Spleen (tissue), 7 donors: ENCODE measurements around the gene RIMBP2.

Experiments
- POLR2AphosphoS5 ChIP-seq, 3 donors: sonication (generic); formaldehyde crosslinking; IDR thresholded peaks; one replicate each; pipeline ENCODE4 v1.5.1; 2017; ENCODE audit warnings: antibody characterized with exemption in 3 of 3
- TF ChIP-seq, protein P1 (sequence below), 11 experiments: fragments of 200-600 bp in 7 of 11; fragments of 450-650 bp in 4 of 11; sonication (generic) in 4 of 11; IDR thresholded peaks in 8 of 11; conservative IDR thresholded peaks in 3 of 11; 1 replicate in 7 of 11; 2 replicates in 4 of 11; pipeline versions ENCODE4 v1.4.0 to v1.8.0; 2016 to 2021; ENCODE audit warnings: antibody characterized with exemption in 11 of 11, inconsistent platforms in 4 of 11, mild to moderate bottlenecking in 1 of 11
- donor health status: DM: no; HTN: no; CAD: no; lungs with moderate emphysema.
- donor health status: DM: no; HTN: no; CAD: no.
- donor health status: DM: no; HTN: no; CAD: no.

DNA sequence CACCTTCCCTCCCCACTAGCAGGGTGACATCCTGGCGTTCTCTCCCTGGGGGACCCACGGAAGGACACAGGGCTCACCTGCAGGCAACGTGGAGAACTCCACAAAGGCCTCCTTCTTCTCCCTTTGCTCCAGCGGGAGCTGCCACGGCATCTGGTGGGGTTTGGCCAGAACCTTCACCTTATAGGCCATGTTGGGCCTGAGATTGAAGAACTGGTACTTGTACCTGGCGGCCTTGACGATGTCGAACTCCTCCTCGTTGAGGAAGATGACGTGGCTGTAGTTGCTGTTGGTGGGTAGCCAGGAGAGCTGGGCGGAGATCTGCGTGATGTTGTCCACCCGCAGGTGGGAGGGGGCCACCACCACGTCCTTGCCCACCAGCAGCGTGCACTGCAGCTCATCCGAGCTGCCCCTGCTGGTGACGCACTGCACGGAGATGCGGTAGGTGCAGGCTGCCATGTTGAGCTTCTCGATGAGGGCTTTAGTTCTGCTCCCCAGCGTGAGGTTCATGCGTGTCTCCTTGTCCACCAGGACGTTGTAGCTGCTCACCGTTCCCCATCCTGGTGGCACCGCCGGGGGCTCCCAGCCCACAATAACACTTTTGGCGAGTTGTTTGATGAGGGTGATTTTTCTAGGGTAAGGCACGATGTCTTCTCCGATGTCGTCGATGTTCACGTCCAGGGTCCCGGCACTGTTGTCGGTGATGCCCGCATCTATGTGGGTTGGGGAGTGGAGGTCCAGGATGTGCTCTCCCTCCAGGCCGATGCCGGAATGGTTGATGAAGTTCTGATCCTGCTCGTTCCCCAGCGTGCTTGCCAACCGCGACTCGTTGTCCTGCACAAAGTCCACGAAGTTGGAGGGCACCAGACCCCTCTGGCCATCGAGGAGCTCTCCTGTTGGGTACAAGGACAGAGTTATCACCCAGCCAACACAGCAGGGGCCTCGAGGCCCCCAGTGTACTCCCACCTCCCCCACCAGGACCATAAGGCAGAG, 274.0 kb downstream of the RIMBP2 start:
- TF ChIP-seq, protein P1, sequence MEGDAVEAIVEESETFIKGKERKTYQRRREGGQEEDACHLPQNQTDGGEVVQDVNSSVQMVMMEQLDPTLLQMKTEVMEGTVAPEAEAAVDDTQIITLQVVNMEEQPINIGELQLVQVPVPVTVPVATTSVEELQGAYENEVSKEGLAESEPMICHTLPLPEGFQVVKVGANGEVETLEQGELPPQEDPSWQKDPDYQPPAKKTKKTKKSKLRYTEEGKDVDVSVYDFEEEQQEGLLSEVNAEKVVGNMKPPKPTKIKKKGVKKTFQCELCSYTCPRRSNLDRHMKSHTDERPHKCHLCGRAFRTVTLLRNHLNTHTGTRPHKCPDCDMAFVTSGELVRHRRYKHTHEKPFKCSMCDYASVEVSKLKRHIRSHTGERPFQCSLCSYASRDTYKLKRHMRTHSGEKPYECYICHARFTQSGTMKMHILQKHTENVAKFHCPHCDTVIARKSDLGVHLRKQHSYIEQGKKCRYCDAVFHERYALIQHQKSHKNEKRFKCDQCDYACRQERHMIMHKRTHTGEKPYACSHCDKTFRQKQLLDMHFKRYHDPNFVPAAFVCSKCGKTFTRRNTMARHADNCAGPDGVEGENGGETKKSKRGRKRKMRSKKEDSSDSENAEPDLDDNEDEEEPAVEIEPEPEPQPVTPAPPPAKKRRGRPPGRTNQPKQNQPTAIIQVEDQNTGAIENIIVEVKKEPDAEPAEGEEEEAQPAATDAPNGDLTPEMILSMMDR (IDR thresholded peaks at IDR 0.05 in 8 of 11, conservative IDR thresholded peaks at IDR 0.05 in 3 of 11), result no peak
- TF ChIP-seq POLR2AphosphoS5 (IDR thresholded peaks at IDR 0.05), result no peak
